SU-DHL-6 (cell line): ENCODE results near the gene TFRC.

Source experiments
- CTCF ChIP-seq: fragments of 200-600 bp; sonication (generic); IDR thresholded peaks from one replicate; pipeline ENCODE4 v1.5.1; 2017; ENCODE audit warnings: antibody characterized with exemption, mild to moderate bottlenecking, low read length, moderate library complexity; ENCODE audit not compliant: insufficient read depth, poor library complexity, severe bottlenecking
- EZH2phosphoT487 ChIP-seq: fragments of 200-600 bp; sonication (generic), shearing (Covaris generic); conservative IDR thresholded peaks from 2 replicates; pipeline ENCODE4 v1.6.1; 2018; ENCODE audit warnings: mild to moderate bottlenecking, antibody characterized with exemption, low read length, moderate library complexity, mixed read lengths

GRCh38 chr3:196013587-196014487 lies 68.1 kb downstream of the TFRC start:
- TF ChIP-seq CTCF (no peak), EZH2phosphoT487 (no peak)
